Adrenal gland (tissue), 5 donors: ENCODE results near the gene GTF2IRD1.
"Not testable (repeated sequence)": the region's sequence is repeated elsewhere in the genome, so short reads cannot be mapped to it uniquely, and the experiment has no call there.

Source experiments
- POLR2A ChIP-seq, 2 donors: fragments of 450-650 bp; IDR thresholded peaks; one replicate each; pipeline ENCODE4 v1.6.1; 2017; ENCODE audit warnings: antibody characterized with exemption in 2 of 2, mild to moderate bottlenecking in 2 of 2, moderate library complexity in 1 of 2
- TF ChIP-seq, protein P1 (sequence below), 6 experiments: fragments of 450-650 bp in 4 of 6; fragments of 200-600 bp in 2 of 6; sonication (generic) in 1 of 6; IDR thresholded peaks; 1 replicate in 5 of 6; 2 replicates in 1 of 6; pipeline versions ENCODE4 v1.5.1 to v1.8.0; 2016 to 2021; ENCODE audit warnings: antibody characterized with exemption in 6 of 6, mild to moderate bottlenecking in 2 of 6, moderate library complexity in 1 of 6
- donor health status: DM: no; HTN: no; CAD: no.

DNA sequence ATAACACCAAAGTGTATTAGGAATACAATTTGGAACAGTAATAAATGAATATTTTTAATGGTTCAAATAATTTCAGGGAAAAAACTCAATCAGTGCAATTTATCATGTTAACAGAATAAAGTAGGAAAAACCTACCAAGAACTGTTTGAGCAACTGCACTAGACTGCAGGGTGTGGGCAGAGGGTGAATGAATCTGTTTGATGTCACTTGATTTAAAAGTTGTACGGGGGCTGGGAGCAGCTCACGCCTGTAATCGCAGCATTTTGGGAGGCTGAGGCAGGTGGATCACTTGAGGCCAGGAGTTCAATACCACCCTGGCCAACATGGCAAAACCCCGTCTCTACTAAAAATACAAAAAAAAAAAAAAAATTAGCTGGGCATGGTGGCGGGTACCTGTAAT is 42.1 kb upstream of the GTF2IRD1 start:
- TF ChIP-seq, protein P1, sequence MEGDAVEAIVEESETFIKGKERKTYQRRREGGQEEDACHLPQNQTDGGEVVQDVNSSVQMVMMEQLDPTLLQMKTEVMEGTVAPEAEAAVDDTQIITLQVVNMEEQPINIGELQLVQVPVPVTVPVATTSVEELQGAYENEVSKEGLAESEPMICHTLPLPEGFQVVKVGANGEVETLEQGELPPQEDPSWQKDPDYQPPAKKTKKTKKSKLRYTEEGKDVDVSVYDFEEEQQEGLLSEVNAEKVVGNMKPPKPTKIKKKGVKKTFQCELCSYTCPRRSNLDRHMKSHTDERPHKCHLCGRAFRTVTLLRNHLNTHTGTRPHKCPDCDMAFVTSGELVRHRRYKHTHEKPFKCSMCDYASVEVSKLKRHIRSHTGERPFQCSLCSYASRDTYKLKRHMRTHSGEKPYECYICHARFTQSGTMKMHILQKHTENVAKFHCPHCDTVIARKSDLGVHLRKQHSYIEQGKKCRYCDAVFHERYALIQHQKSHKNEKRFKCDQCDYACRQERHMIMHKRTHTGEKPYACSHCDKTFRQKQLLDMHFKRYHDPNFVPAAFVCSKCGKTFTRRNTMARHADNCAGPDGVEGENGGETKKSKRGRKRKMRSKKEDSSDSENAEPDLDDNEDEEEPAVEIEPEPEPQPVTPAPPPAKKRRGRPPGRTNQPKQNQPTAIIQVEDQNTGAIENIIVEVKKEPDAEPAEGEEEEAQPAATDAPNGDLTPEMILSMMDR (IDR thresholded peaks at IDR 0.05) = not testable (repeated sequence)
- TF ChIP-seq POLR2A (IDR thresholded peaks at IDR 0.05) = not testable (repeated sequence)
